VCaP (cell line): ENCODE measurements around the gene TMEM89.

Experiments
- H3K27ac ChIP-seq: fragments of 450-650 bp; 2 replicates; pipeline ENCODE4 v1.5.1; 2017
- TF ChIP-seq, protein P1 (sequence below): fragments of 450-650 bp; conservative IDR thresholded peaks from 2 replicates; pipeline ENCODE4 v1.5.1; 2017; ENCODE audit warnings: mild to moderate bottlenecking, moderate library complexity

TMEM89 gene

DNA sequence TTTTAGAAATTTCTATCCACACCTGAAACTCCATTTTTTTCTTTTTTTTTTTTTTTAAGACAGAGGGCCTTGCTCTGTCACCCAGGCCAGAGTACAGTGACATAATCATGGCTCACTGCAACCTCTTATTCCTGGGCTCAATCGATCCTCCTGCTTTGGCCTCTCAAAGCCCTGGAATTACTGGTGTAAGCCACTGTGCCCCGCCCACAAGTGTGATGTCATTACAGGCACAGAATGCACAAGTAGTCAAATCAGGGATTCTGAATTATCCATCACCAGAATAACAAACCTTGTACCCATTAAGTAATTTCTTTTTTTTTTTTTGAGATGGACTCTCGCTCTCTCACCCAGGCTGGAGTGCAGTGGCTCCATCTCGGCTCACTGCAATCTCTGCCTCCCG is 14.1 kb downstream of the TMEM89 start:
- TF ChIP-seq, protein P1, sequence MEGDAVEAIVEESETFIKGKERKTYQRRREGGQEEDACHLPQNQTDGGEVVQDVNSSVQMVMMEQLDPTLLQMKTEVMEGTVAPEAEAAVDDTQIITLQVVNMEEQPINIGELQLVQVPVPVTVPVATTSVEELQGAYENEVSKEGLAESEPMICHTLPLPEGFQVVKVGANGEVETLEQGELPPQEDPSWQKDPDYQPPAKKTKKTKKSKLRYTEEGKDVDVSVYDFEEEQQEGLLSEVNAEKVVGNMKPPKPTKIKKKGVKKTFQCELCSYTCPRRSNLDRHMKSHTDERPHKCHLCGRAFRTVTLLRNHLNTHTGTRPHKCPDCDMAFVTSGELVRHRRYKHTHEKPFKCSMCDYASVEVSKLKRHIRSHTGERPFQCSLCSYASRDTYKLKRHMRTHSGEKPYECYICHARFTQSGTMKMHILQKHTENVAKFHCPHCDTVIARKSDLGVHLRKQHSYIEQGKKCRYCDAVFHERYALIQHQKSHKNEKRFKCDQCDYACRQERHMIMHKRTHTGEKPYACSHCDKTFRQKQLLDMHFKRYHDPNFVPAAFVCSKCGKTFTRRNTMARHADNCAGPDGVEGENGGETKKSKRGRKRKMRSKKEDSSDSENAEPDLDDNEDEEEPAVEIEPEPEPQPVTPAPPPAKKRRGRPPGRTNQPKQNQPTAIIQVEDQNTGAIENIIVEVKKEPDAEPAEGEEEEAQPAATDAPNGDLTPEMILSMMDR: no peak
- H3K27ac ChIP-seq: no peak overlapping the region

- TF ChIP-seq, protein P1: no peak
Observed at GRCh38 chr3:48601622-48601994, 20.0 kb downstream of the TMEM89 start.

DNA sequence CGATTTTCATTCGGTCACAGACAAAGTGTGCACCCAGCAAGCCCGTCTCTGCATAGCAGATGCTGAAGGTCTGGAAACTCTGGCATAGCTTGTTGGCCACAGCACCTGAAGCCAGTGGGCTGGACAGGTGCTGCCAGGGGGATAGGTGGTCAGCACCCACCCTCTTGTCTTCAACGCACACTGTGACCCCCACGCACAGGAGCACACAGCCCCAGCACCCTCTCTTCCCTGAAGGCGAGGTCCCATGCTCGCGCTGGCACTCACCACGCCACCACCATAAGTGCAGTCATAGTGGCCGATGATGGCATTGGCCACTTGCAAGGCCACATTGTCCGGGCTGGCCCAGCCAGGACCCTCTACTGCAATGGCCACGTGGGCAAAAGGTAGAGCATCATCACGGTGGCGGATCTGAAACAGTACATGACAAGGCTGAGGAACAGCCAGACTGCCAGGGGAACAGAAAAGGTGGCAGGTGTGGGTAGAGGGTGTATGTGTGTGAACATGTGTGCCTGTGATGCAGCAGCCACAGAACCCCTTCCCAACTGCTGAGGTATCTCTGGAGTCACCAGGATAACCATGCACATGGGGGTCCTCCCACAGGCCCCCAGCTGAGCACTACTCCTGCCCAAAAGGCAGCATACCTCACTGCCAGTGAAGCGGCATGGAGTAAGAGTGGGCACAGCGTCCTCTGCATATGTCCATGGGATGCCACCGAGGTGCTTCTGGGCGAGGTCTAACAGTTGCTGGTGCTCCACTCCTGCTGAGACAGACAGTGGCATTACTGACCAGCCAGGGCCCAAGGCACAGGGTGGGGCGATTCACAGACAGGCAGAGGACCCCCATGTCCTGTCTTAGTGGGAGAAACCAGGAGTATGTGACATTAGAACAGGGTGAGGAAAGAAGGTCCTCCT is 20.6 kb downstream of the TMEM89 start:
- H3K27ac ChIP-seq: no peak overlapping the region
- TF ChIP-seq, protein P1: no peak

More at GRCh38 chr3:48601622-48601994, 20.0 kb downstream of the TMEM89 start:
- H3K27ac ChIP-seq: no peak overlapping the region

- no peak overlapping the region for H3K27ac ChIP-seq
- TF ChIP-seq, protein P1: no peak
Observed at GRCh38 chr3:48599509-48600285, 21.9 kb downstream of the TMEM89 start.

DNA sequence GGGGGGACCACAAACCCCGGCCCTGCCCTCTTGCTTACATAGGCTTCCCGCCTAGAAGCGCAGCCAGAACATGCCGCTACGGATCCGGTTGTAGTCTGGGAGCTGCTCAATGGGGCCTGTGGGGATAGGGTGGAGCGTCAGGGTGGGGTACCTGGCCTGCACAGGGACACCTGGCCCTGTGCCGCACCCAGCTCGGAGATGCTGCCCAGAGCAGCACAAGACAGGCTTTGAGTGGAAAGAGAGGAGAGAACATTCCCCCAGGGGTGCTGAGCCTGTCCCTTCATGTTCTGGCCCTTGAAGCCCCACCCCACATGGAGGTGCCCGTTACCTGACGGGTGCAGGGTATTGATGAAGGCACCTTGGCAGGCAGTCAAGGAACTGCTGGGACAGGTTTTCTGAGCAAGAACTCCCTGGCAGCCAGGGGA is 22.5 kb downstream of the TMEM89 start:
- H3K27ac ChIP-seq: no peak overlapping the region
- TF ChIP-seq, protein P1: no peak

GRCh38 chr3:48598323-48599076 is 23.1 kb downstream of the TMEM89 start:
- no peak overlapping the region for H3K27ac ChIP-seq
- TF ChIP-seq, protein P1: no peak

DNA sequence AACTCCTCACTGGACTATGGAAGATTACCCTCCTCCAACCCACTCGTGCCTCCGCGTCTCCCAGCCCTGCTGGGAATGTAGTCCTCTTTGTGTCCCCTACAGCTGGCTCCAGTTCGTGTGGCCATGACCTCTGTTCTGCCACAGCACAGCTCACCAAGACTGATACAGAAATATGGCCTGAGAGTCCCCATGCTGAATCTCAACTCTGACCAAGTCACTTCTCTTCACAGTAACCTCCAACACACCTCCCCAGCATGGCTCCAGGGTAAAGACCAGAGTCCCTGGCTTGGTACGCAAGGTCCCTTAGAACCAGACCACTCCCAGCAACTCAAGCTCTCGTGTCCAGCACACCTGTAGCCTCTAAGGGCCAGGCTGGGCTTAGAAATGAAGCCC is 24.2 kb downstream of the TMEM89 start:
- TF ChIP-seq, protein P1: no peak
- H3K27ac ChIP-seq: no peak overlapping the region
